GM21717 (cell line): ENCODE data around the gene POC5.

Experiments
- ATAC-seq: cut with Tn5 transposase; IDR thresholded peaks from one replicate; pipeline ENCODE4 v1.9.1; 2021; ENCODE audit warnings: mild to moderate bottlenecking, moderate library complexity; ENCODE audit not compliant: unreplicated experiment

The POC5 gene

DNA sequence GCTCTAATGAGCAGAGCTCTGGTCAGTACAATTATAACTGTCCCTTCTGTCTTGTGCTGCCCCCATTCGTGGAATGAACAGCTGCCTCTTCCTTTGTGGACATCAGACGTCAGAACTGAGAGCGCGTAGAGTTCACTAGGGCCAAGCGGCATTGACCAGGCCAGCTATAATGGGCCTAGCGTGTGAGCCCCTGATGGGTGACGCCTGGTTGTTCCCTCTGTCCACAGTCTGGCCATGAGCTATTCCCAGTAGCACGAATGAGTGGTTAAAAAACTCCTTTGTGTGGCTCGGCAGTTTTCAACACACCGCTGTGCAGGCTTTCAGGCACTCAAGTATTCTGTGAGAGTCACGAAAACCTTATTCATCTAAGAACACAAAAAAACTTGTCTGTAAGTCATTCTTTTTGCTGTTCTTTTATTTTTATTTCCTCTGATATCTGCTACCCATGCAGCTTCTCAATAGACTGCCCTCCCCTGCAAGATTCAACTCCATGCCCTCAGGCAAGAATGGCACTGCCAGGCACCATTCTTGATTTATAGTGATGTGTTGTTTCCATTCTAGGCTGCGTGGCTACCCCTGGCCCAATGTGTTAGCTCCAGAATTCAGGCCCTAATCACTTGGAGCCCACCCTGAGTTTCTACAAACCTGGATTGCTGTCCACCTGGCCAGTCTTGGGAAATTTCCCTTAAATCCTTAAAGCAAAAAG is 53.5 kb downstream of the POC5 start:
- no peak for ATAC-seq

DNA sequence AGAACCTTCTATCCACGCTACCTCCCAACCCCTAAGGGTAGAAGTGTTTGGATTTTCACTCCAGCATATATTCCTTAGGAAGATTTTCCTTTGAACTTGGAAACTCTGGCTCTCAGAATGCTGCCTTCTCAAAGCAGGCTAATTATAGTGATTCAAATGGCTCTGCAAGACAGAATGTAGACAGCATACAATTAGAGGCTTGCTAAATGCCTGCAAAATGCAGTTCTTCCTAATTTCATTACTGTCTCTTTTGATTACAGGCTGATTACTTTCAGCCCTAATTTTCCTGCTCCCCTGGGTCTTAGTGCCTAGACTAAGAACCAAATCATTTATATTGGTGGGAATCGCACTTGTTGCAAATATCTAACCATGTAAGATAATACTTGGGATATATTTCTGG is 55.2 kb downstream of the POC5 start:
- no peak for ATAC-seq

DNA sequence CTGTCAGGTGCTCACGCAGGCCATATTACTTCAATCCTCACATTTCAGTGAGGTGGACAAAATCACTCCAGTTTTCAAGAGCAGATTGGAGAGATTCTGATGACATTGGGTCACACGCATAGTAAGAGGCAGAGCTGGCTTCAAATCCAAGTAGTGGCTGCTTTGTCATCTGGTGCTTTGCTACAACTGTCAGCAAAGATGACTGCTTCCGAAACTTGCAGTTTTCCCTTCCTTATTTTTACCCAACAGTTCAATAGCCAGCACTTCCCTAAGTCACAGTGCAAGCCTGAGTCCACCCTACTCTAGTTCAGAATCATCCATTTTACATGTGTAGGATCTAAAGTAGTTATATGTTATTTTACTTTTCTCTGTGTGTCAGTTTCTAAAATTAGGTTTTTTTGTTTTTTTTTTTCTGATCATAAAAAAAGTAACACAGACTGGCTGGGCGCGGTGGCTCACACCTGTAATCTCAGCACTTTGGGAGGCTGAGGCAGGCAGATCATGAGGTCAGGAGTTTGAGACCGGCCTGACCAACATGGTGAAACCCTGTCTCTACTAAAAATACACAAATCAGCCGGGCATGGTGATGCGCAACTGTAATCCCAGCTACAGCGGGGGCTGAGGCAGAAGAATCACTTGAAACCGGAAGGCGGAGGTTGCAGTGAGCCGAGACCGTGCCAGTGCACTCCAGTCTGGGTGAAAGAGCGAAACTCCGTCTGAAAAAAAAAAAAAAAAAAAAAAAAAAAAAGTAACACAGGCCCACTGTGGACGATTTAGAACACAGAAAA is 56.4 kb downstream of the POC5 start:
- no peak for ATAC-seq

DNA sequence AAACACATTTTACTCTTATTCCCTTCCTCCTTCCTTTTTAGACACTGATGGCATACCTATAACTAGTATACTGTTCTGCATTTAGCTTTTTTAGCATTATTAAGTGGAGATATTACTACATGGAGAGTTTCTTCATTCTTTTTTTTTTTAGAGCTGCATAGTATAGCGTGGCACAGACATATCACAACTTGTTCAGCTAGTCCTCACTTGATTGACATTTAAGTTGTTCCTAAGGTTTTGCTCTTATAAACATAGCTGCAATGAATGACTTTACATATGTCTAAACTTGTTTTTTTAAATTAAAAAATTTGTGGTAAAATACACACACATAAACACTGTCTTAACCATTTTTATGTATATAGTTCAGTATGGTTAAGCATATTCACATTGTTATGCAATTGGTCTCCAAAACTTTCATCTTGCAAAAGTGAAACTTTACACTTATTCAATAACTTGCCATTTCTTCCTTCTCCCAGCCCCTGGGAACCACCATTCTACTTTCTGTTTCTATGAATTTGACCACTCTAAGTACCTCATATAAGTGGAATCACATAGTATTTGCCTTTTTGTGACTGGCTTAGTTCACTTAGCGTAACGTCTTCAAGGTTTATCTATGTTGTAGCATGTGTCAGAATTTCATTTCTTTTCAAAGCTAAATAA is 57.3 kb downstream of the POC5 start:
- no peak for ATAC-seq

DNA sequence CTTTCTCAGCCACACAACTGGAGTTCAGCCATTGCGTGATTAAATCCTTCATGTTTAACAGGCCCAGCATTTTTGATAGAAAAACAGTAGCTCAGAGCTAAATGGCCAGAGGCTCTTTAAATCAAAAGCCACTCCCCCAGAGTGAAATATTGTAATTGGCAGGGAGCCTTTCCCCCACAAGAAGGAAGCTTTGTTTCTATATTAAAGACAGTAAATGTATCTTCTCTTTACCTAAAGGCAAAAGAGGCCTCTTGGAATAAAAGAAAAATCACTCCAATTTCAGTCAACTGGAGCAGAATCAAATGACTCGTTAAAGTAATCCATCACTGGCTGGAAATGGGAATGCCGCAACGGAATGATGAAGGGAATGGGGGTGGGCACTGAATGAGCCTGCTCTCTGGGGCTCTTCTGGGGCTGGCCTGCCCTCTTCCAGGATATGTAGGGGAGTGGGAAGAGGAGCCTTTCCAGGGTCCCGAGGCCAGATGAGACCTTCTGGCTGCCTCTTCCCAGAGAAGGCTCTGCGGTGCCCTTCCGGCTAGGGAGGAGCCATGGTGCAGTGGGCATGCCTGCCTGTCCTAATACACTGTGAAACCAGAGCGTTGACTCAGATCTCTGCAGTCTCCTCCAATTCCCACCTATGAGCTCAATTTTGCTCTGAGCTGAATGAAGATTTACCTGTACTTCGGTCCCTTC is 60.8 kb downstream of the POC5 start:
- no peak for ATAC-seq

DNA sequence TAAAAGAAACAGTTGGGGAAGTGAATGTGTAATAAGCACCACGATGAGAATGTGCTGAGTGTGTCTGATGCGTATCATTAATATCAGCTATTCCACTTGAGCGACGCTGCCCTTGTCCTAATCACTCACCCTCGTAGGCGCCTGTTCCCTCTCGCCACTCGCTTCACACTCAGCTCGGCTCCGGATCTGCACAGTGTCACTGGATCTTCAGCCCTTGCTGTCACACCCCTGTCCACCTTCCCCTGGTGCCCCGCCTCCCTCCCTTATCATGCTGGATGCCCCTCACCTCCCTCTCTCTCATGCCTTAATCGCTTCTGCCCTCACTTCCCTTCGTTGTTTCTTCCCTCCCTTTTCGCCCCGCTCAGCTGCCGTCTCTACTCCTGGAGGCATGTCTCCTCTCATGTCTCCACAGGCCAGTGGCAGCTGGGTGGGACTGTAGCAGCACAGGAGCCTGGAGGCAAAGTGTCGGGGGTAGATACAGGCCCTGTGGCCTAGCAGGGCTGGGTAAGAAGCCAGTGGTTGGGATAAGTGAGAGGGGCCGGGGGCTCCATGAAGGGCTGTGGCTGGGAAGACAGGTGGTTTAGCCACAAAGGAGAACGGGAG is 62.4 kb downstream of the POC5 start:
- no peak for ATAC-seq

DNA sequence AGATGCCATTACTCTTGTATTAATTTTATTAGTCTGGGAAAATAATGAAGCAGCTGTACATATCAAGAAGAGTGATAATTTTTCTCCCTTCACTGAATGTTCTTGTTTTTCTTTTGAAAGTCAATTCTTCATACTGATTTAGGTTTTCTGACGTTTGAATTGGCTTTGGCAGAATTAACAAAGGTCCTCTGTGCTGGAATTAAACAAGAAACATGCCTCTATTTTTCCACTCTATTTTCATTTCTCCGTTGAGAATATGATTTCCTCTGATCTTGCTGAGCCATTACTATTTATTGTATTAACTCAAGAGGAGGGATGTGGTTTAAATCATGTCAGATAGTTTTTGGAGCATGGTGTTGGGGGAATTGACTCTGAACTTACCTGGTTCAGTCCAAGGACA is 63.7 kb downstream of the POC5 start:
- ATAC-seq: no peak

DNA sequence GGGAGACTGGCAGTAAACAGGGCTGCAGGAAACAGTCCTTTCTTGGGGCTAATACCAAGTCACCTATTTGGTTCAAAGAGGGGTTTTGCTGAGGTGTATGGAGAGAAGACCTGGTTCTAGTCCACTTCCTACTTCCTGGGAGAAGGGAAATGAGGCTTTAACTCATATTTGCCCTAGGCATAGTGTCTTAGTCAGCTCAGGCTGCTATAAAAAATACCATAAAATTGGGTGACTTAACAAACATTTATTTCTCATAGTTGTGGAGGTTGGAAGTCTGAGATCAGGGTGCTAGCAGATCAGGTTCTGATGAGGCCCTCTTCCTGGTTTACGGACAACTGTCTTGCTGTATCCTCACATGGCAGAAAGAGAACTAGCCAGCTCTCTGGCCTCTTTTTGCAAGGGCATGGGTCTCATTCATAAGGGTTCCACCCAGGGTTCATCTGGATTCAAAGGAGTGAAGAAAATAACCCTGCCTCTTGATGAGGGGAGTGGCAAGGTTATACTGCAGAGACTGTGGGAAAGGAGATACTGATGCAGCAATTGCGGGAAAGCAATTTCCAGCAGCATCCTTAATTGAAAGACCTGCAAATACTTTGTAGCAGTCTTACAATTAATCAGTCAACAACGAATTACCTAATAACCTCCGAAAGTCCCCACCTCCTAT is 65.5 kb downstream of the POC5 start:
- no peak for ATAC-seq

DNA sequence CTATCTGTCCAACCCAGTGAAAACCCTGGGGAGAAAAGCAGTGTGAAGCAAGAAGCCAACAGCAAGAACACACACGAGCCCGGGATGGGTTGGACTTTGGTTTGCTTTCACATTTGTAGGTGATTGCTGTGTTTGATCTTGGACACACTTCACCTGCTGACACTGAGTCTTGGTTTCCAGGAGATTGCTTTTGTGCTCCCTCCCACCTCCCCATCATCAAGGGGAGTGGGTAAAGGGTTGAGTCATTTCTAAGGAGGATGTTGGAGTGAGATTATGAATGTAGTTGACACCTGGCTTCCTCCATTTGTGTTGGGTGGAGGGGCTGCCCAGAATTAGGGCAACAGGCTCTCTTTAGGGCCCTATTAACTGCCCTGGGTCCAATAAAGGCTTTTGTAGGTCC is 68.5 kb downstream of the POC5 start:
- no peak for ATAC-seq

DNA sequence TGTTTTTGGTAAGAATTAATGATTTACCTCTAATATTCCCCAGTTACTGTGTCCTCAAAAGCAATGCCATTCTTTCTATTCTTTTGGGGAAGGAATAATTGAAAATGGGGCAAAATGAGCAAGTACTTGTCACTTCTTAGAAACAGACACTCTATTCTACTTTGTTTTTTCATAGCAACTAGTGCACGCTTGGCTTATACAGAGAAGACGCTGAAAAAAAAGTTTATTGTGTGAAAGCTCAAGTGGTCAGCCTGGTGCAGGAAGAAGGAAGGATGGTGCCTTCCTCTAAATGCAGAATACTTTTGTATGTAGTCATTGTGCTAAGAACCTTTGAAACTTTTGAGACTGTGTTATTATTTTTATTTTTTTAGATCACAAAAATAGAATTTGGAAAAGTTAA is 76.4 kb downstream of the POC5 start:
- ATAC-seq: no peak

DNA sequence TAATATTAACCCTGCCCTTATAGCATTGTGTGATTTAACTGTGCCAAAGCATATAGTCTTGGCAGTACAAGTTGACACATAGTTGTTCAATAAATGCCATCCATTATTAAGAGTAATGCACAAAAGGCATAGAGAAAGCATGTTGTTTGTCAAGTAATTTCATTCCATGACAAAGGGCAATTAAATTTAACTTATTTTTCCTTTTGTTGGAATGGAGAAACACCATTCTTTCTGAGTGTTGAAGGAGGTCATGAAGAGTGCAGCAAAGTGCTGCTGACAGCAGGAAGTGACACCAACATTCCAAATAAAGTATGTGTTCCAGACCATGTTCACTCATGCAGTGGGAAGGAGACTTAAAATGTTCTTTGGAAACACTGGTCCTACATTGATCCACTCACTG is 76.8 kb downstream of the POC5 start:
- ATAC-seq: no peak

DNA sequence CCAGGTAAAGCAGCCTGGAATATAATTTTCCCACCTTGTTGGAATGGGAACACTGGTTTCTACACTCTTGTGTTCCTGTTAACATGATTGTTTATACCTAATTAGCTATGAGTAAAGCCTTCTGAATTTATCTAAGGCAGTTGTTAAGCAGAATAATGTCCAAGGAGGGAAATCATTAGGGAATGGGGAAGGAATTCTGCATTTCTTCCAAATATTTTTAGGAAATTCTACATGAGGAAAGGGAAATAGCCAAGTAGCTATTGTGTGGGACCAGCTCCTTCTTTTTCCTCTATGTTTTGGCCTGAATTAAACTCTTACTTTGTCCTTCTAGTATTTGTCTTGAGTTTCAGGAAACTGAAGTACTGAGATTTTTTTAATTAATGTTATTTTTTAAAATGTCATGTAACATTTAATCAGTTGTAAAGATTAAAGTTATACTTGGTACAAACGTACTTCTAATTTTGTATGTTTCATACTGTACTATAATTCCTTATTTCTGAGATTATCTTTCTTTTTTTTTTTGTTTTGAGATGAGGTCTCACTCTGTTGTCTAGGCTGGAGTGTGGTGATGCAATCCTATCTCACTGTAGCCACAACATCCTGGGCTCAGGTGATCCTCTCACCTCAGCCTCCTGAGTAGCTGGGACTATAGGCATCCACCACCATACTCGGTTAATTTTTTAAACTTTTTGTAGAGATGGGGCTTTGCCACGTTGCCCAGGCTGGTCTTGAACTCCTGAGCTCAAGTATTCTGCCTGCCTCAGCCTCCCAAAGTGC is 77.5 kb downstream of the POC5 start:
- ATAC-seq: no peak

DNA sequence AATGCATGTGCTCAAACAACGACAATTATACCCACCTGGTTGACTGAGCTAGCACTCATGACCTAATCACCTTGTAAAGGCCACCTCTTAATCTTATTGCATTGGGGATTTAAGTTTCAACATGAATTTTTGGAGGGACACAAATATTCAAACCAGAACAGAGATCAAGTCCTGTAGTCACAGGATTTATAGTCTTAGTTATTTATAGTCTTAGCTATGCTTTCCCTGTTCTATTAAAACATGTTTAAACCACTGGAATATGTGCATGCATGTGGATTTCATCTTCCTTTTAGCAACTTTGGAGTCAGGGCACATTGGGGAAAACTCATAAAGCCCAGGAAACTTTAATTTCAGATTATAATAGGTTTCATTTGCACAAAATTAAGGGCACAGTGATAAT is 79.3 kb downstream of the POC5 start:
- no peak for ATAC-seq

DNA sequence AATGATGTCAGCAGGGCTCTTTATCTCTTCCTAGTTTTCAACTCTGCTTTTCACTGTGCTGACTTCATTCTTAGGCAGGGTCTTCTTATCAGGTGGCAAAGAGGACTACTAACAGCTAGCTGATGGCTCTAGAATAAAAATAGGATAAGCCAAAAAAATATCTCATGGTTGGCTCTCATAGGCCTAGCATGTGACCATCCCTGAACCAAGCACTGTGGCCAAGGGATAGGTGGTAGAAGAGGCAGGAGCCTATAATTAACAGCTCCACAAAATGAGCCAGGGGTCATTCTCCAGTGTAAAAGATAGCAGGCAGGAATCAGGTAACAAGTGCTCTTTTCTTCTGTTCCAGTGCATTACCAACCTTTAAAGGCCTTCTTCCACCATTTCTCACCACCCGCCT is 84.9 kb downstream of the POC5 start:
- ATAC-seq: no peak

DNA sequence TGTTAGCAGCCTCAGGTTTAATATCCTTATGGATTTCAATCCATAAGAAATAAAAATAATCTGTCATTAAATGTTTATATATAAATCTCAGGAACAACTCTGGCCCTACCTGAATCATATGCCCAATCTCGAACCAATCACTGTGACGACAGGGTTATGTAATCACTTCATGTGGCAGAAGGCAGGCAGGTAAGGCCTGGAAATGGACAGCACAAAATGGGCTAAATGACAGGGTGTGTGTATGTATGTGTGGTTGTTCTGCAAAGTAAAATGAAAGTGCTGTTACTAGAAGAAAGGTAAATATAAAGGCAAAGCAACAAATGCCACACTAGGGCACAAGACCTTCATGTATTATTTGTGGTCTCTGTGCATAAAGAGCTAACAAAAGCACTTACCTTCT is 86.4 kb downstream of the POC5 start:
- ATAC-seq: no peak

DNA sequence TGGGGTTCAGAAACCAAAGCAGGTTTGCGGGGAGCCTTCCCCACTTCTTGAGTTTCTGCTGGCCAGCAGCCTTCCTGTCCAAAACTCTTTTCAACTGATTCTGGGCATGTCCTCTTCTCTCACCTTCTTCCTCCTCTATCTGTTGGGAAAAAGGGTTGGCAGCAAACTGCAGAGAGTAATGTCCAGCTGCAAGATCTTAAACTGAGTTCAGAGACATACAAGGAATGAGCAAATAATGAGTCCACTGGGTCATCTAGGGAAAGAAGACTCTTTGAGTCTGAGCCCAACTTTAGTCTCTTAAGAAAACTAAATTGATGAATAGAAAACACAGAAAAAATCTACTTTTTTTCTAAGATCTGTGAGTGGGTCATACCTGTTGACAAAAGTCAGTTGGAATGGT is 89.4 kb downstream of the POC5 start:
- no peak for ATAC-seq

DNA sequence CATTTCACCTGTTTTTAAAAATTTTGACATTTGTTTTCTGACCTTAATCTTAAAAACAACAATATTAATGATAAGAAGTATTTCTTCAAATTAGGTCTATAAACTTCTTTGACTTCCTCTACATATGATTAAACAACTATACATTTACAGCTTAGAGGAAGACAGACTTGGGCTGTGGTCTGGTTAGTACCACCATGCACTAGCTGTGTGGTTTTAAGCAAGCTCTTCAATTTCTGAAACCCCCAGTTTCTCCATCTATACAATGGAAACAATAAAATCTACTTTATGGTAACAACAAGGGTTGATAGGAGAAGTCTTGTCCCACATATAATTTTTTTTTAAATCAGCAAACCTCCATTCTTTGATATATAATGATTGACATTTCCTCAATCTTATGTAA is 90.3 kb downstream of the POC5 start:
- ATAC-seq: no peak
